ENCODE measurements around the gene PACSIN2.

Gene PACSIN2

GRCh38 chr22:42877597-42878340, 137.2 kb downstream of the PACSIN2 start:
- Histone ChIP-seq H3K36me3 (ENCODE audit: control insufficient read depth, insufficient read depth, low read length) (peaks cover 11% of the 10 kb centered on the region), H3K4me3 (ENCODE audit: insufficient read depth, low read depth, low read length) (no peak overlapping the region), H3K4me1 (ENCODE audit: control insufficient read depth, insufficient read depth, low read length) (no peaks in the 10 kb centered on the region), H3K27ac (ENCODE audit: insufficient read depth, low read depth, low read length, poor library complexity, severe bottlenecking) (no peak overlapping the region), H3K9me3 (ENCODE audit: control insufficient read depth, low read length) (no peaks in the 10 kb centered on the region), H3K27me3 (ENCODE audit: control insufficient read depth, insufficient read depth, low read length, poor library complexity, severe bottlenecking) (no peaks in the 10 kb centered on the region)
- 90 to 91% methylated on average over 12 of the region's 12 CpGs for WGBS, 2 experiments

GRCh38 chr22:42877158-42877557, 137.8 kb downstream of the PACSIN2 start:
- Histone ChIP-seq H3K4me1 (ENCODE audit: control insufficient read depth, insufficient read depth, low read length) (no peaks in the 10 kb centered on the region), H3K27ac (ENCODE audit: insufficient read depth, low read depth, low read length, poor library complexity, severe bottlenecking) (no peak overlapping the region), H3K4me3 (ENCODE audit: insufficient read depth, low read depth, low read length) (no peak overlapping the region), H3K9me3 (ENCODE audit: control insufficient read depth, low read length) (no peaks in the 10 kb centered on the region), H3K36me3 (ENCODE audit: control insufficient read depth, insufficient read depth, low read length) (peaks cover 11% of the 10 kb centered on the region), H3K27me3 (ENCODE audit: control insufficient read depth, insufficient read depth, low read length, poor library complexity, severe bottlenecking) (no peaks in the 10 kb centered on the region)
- WGBS, 2 experiments = 94 to 96% methylated on average over 8 of the region's 8 CpGs

GRCh38 chr22:42876041-42876440, 138.9 kb downstream of the PACSIN2 start:
- Histone ChIP-seq H3K4me3 (ENCODE audit: insufficient read depth, low read depth, low read length) (no peak overlapping the region), H3K9me3 (ENCODE audit: control insufficient read depth, low read length) (no peaks in the 10 kb centered on the region), H3K4me1 (ENCODE audit: control insufficient read depth, insufficient read depth, low read length) (no peaks in the 10 kb centered on the region), H3K27me3 (ENCODE audit: control insufficient read depth, insufficient read depth, low read length, poor library complexity, severe bottlenecking) (no peaks in the 10 kb centered on the region), H3K36me3 (ENCODE audit: control insufficient read depth, insufficient read depth, low read length) (peaks cover 11% of the 10 kb centered on the region), H3K27ac (ENCODE audit: insufficient read depth, low read depth, low read length, poor library complexity, severe bottlenecking) (no peak overlapping the region)
- 95 to 99% methylated on average over 17 of the region's 17 CpGs for WGBS, 2 experiments

DNA sequence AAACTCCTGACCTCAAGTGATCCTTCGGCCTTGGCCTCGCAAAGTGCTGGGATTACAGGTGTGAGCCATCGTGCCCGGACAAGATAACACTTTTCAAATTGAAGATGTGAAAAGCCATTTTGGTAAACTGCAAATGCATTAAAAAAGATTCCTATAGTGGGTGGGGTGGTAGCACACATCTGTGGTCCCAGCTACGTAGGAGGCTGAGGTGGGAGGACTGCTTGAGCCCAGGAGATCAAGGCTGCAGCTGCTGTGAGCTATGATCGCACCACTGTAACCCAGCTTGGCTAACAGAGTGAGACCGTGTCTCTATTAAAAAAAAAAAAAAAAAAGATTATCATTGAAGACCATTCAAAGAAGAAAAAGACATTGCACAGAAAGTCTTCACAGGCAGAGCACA, 140.9 kb downstream of the PACSIN2 start:
- Histone ChIP-seq H3K4me1 (ENCODE audit: control insufficient read depth, insufficient read depth, low read length) (no peaks in the 10 kb centered on the region), H3K27ac (ENCODE audit: insufficient read depth, low read depth, low read length, poor library complexity, severe bottlenecking) (no peak overlapping the region), H3K36me3 (ENCODE audit: control insufficient read depth, insufficient read depth, low read length) (peaks cover 15% of the 10 kb centered on the region), H3K4me3 (ENCODE audit: insufficient read depth, low read depth, low read length) (no peak overlapping the region), H3K27me3 (ENCODE audit: control insufficient read depth, insufficient read depth, low read length, poor library complexity, severe bottlenecking) (no peaks in the 10 kb centered on the region), H3K9me3 (ENCODE audit: control insufficient read depth, low read length) (no peaks in the 10 kb centered on the region)
- 92 to 93% methylated on average over 7 of the region's 7 CpGs for WGBS, 2 experiments

GRCh38 chr22:42873356-42873755, 141.6 kb downstream of the PACSIN2 start:
- Histone ChIP-seq H3K27ac (ENCODE audit: insufficient read depth, low read depth, low read length, poor library complexity, severe bottlenecking) (no peak overlapping the region), H3K9me3 (ENCODE audit: control insufficient read depth, low read length) (no peaks in the 10 kb centered on the region), H3K4me1 (ENCODE audit: control insufficient read depth, insufficient read depth, low read length) (no peaks in the 10 kb centered on the region), H3K36me3 (ENCODE audit: control insufficient read depth, insufficient read depth, low read length) (peaks cover 15% of the 10 kb centered on the region), H3K27me3 (ENCODE audit: control insufficient read depth, insufficient read depth, low read length, poor library complexity, severe bottlenecking) (no peaks in the 10 kb centered on the region), H3K4me3 (ENCODE audit: insufficient read depth, low read depth, low read length) (no peak overlapping the region)

- WGBS, 2 experiments = 93 to 94% methylated on average over 9 of the region's 9 CpGs
- peaks cover 15% of the 10 kb centered on the region for H3K36me3 ChIP-seq (ENCODE audit: control insufficient read depth, insufficient read depth, low read length)
- no peaks in the 10 kb centered on the region for H3K9me3 ChIP-seq (ENCODE audit: control insufficient read depth, low read length)
- no peaks in the 10 kb centered on the region for H3K4me1 ChIP-seq (ENCODE audit: control insufficient read depth, insufficient read depth, low read length)
- no peak overlapping the region for H3K27ac ChIP-seq (ENCODE audit: insufficient read depth, low read depth, low read length, poor library complexity, severe bottlenecking)
- H3K27me3 ChIP-seq (ENCODE audit: control insufficient read depth, insufficient read depth, low read length, poor library complexity, severe bottlenecking) = no peaks in the 10 kb centered on the region
- no peak overlapping the region for H3K4me3 ChIP-seq (ENCODE audit: insufficient read depth, low read depth, low read length)
These were observed 142.1 kb downstream of the PACSIN2 start for GRCh38 chr22:42872821-42873220.

GRCh38 chr22:42871146-42872050, 143.6 kb downstream of the PACSIN2 start:
- peaks cover 8% of the 10 kb centered on the region for H3K36me3 ChIP-seq (ENCODE audit: control insufficient read depth, insufficient read depth, low read length)
- H3K4me3 ChIP-seq (ENCODE audit: insufficient read depth, low read depth, low read length) = no peak overlapping the region
- H3K27ac ChIP-seq (ENCODE audit: insufficient read depth, low read depth, low read length, poor library complexity, severe bottlenecking) = no peak overlapping the region
- H3K4me1 ChIP-seq (ENCODE audit: control insufficient read depth, insufficient read depth, low read length) = no peaks in the 10 kb centered on the region
- WGBS, 2 experiments = 92 to 93% methylated on average over 31 of the region's 31 CpGs
- H3K9me3 ChIP-seq (ENCODE audit: control insufficient read depth, low read length) = no peaks in the 10 kb centered on the region
- no peaks in the 10 kb centered on the region for H3K27me3 ChIP-seq (ENCODE audit: control insufficient read depth, insufficient read depth, low read length, poor library complexity, severe bottlenecking)

GRCh38 chr22:42869888-42870480, 145.0 kb downstream of the PACSIN2 start:
- H3K4me3 ChIP-seq (ENCODE audit: insufficient read depth, low read depth, low read length) = no peak overlapping the region
- H3K9me3 ChIP-seq (ENCODE audit: control insufficient read depth, low read length) = no peaks in the 10 kb centered on the region
- 92% methylated on average over 32 to 33 of the region's 33 CpGs for WGBS, 2 experiments
- no peaks in the 10 kb centered on the region for H3K27me3 ChIP-seq (ENCODE audit: control insufficient read depth, insufficient read depth, low read length, poor library complexity, severe bottlenecking)
- peaks cover 8% of the 10 kb centered on the region for H3K36me3 ChIP-seq (ENCODE audit: control insufficient read depth, insufficient read depth, low read length)
- no peak overlapping the region for H3K27ac ChIP-seq (ENCODE audit: insufficient read depth, low read depth, low read length, poor library complexity, severe bottlenecking)
- H3K4me1 ChIP-seq (ENCODE audit: control insufficient read depth, insufficient read depth, low read length) = no peaks in the 10 kb centered on the region

GRCh38 chr22:42869463-42869862, 145.5 kb downstream of the PACSIN2 start:
- Histone ChIP-seq H3K27ac (ENCODE audit: insufficient read depth, low read depth, low read length, poor library complexity, severe bottlenecking) (no peak overlapping the region), H3K27me3 (ENCODE audit: control insufficient read depth, insufficient read depth, low read length, poor library complexity, severe bottlenecking) (no peaks in the 10 kb centered on the region), H3K4me3 (ENCODE audit: insufficient read depth, low read depth, low read length) (no peak overlapping the region), H3K36me3 (ENCODE audit: control insufficient read depth, insufficient read depth, low read length) (peaks cover 7% of the 10 kb centered on the region), H3K4me1 (ENCODE audit: control insufficient read depth, insufficient read depth, low read length) (no peaks in the 10 kb centered on the region), H3K9me3 (ENCODE audit: control insufficient read depth, low read length) (no peaks in the 10 kb centered on the region)
- 92 to 95% methylated on average over 8 of the region's 8 CpGs for WGBS, 2 experiments

DNA sequence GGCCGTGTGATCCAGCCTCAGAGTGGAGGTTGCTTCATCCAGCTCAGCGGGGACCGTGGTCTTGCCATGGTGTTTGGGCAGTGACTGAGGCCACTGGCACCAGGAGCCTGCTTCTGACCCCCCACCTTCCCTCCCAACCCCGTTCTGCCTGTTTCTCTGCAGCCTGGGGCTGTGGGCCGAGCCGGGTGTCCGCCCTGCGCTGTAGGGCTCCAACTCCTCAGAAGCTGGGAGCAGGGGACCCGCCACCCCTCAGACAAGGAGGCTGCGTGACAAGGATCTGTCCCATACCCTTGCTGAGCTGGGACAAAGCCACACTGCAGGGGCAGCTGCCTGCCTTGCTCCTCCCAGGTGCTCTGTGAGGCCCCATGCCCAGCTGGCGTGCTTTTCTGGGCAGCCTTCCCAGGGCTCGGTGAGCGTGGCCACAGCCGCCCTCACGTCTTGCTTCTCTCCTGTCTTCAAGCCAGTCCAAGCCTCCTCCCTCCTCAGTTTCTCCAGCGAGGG, 146.1 kb downstream of the PACSIN2 start:
- no peak overlapping the region for H3K27ac ChIP-seq (ENCODE audit: insufficient read depth, low read depth, low read length, poor library complexity, severe bottlenecking)
- no peak overlapping the region for H3K4me3 ChIP-seq (ENCODE audit: insufficient read depth, low read depth, low read length)
- H3K27me3 ChIP-seq (ENCODE audit: control insufficient read depth, insufficient read depth, low read length, poor library complexity, severe bottlenecking) = no peaks in the 10 kb centered on the region
- 93 to 94% methylated on average over 16 of the region's 16 CpGs for WGBS, 2 experiments
- H3K9me3 ChIP-seq (ENCODE audit: control insufficient read depth, low read length) = no peaks in the 10 kb centered on the region
- H3K4me1 ChIP-seq (ENCODE audit: control insufficient read depth, insufficient read depth, low read length) = no peaks in the 10 kb centered on the region
- H3K36me3 ChIP-seq (ENCODE audit: control insufficient read depth, insufficient read depth, low read length) = peaks cover 5% of the 10 kb centered on the region

Measured in ectodermal cell (in vitro differentiated cells).